Smooth muscle cell (in vitro differentiated cells): ENCODE measurements around the gene LONP2. TPM values are rescaled to one million over a fixed set of nuclear protein-coding genes. Genes with fewer than 3 reads are reported as not detected.

Source experiments
- DNase-seq: peaks from one replicate; lab custom pipeline; 2025; ENCODE audit not compliant: unreplicated experiment; lab: John Stamatoyannopoulos, UW
- H2AFZ ChIP-seq: fragments of 200-600 bp; sonication (generic); 2 replicates; pipeline ENCODE4 v1.6.0; 2016; ENCODE audit warnings: antibody characterized with exemption, low read depth, mild to moderate bottlenecking
- H3F3A ChIP-seq: fragments of 200-600 bp; sonication (generic); 2 replicates; pipeline ENCODE4 v1.6.0; 2017; ENCODE audit warnings: antibody characterized with exemption, low read depth
- H3K27ac ChIP-seq: fragments of 200-600 bp; sonication (generic); 2 replicates; pipeline ENCODE4 v1.5.1; 2016; ENCODE audit warnings: low read depth, mild to moderate bottlenecking
- H3K27me3 ChIP-seq: fragments of 200-600 bp; sonication (generic); 2 replicates; pipeline ENCODE4 v1.6.1; 2016; ENCODE audit warnings: low read depth, mild to moderate bottlenecking
- H3K36me3 ChIP-seq: fragments of 200-600 bp; sonication (generic); 2 replicates; pipeline ENCODE4 v1.5.1; 2016; ENCODE audit warnings: low read depth
- H3K4me1 ChIP-seq: fragments of 200-600 bp; sonication (generic); 2 replicates; pipeline ENCODE4 v1.5.1; 2016; ENCODE audit warnings: low read depth
- H3K4me2 ChIP-seq: fragments of 200-600 bp; sonication (generic); 2 replicates; pipeline ENCODE4 v1.6.0; 2016; ENCODE audit warnings: mild to moderate bottlenecking
- H3K4me3 ChIP-seq: fragments of 200-600 bp; sonication (generic); 2 replicates; pipeline ENCODE4 v1.5.1; 2016; ENCODE audit warnings: mild to moderate bottlenecking
- H3K79me2 ChIP-seq: fragments of 200-600 bp; sonication (generic); 2 replicates; pipeline ENCODE4 v1.6.0; 2016; ENCODE audit warnings: low read depth, mild to moderate bottlenecking
- H3K9ac ChIP-seq: fragments of 200-600 bp; sonication (generic); 2 replicates; pipeline ENCODE4 v1.6.0; 2016; ENCODE audit warnings: low read depth
- H3K9me3 ChIP-seq: fragments of 200-600 bp; sonication (generic); replicated peaks from 2 replicates; pipeline ENCODE4 v1.5.1; 2016; ENCODE audit warnings: low read depth
- H4K20me1 ChIP-seq: fragments of 200-600 bp; sonication (generic); 2 replicates; pipeline ENCODE4 v1.6.0; 2016; ENCODE audit warnings: low read depth
- CTCF ChIP-seq: fragments of 200-600 bp; sonication (generic); IDR thresholded peaks from 2 replicates; pipeline ENCODE4 v1.5.1; 2017; ENCODE audit warnings: borderline replicate concordance, mild to moderate bottlenecking, antibody characterized with exemption; ENCODE audit not compliant: insufficient read depth, poor library complexity, severe bottlenecking
- WGBS: methylation state at CpG from one replicate; pipeline ENCODE4 v1.1.7; 2016; ENCODE audit warnings: low lambda C conversion rate; 5-methylcytosine and 5-hydroxymethylcytosine counted together
- polyA plus RNA-seq: library from polyadenylated mRNA; unstranded; fragments of >200 nt; fragmentation: Nextera tagmentation; extraction: Ambion mirVana; gene quantifications from 2 replicates; pipeline ENCODE4 v1.2.1, GENCODE V29; 2016
- total RNA-seq: library from RNA; depleted of rRNA; stranded (reverse); fragments of >200 nt; gene quantifications from 2 replicates; pipeline ENCODE4 v1.2.3, GENCODE V29; 2014

The LONP2 gene
- total and polyA plus RNA-seq, 2 experiments from 2014 or later, result 30.4 to 37.4 TPM

- 88% methylated on average over 6 of the region's 6 CpGs for WGBS
- Histone ChIP-seq H3K4me1 (no peaks in the 10 kb centered on the region), H3K27ac (no peak overlapping the region), H2AFZ (no peak overlapping the region), H3K9ac (no peak overlapping the region), H3K79me2 (no peaks in the 10 kb centered on the region), H3K4me3 (no peak overlapping the region), H3K9me3 (no peaks in the 10 kb centered on the region), H3K4me2 (no peak overlapping the region), H3K27me3 (no peaks in the 10 kb centered on the region), H3F3A (no peaks in the 10 kb centered on the region), H3K36me3 (no peaks in the 10 kb centered on the region), H4K20me1 (no peaks in the 10 kb centered on the region)
- TF ChIP-seq CTCF, result no peak
- DNase-seq, result no peak
These were observed 42.4 kb upstream of the LONP2 start for GRCh38 chr16:48201515-48202201.

- WGBS, result 90% methylated on average over 8 of the region's 8 CpGs
- no peak for DNase-seq
- no peaks in the 10 kb centered on the region for H3K9me3 ChIP-seq
- H2AFZ ChIP-seq, result no peak overlapping the region
- no peak overlapping the region for H3K9ac ChIP-seq
- no peak overlapping the region for H3K27ac ChIP-seq
- no peaks in the 10 kb centered on the region for H3K36me3 ChIP-seq
- no peaks in the 10 kb centered on the region for H4K20me1 ChIP-seq
- H3K4me1 ChIP-seq, result no peaks in the 10 kb centered on the region
- no peak overlapping the region for H3K4me2 ChIP-seq
- TF ChIP-seq CTCF, result no peak
- no peaks in the 10 kb centered on the region for H3F3A ChIP-seq
- no peaks in the 10 kb centered on the region for H3K79me2 ChIP-seq
- peaks cover 6% of the 10 kb centered on the region for H3K27me3 ChIP-seq
- no peak overlapping the region for H3K4me3 ChIP-seq
These were observed 39.9 kb upstream of the LONP2 start for GRCh38 chr16:48203974-48204824.

- no peak overlapping the region for H3K4me2 ChIP-seq
- H3K4me1 ChIP-seq, result no peaks in the 10 kb centered on the region
- H2AFZ ChIP-seq, result no peak overlapping the region
- no peaks in the 10 kb centered on the region for H3F3A ChIP-seq
- no peak overlapping the region for H3K4me3 ChIP-seq
- no peak for TF ChIP-seq CTCF
- H3K27me3 ChIP-seq, result peaks cover 6% of the 10 kb centered on the region
- H4K20me1 ChIP-seq, result no peaks in the 10 kb centered on the region
- WGBS, result 94% methylated on average over 6 of the region's 6 CpGs
- no peaks in the 10 kb centered on the region for H3K79me2 ChIP-seq
- no peaks in the 10 kb centered on the region for H3K9me3 ChIP-seq
- no peak overlapping the region for H3K27ac ChIP-seq
- DNase-seq, result no peak
- no peak overlapping the region for H3K9ac ChIP-seq
- no peaks in the 10 kb centered on the region for H3K36me3 ChIP-seq
These were observed 39.3 kb upstream of the LONP2 start for GRCh38 chr16:48204825-48205151.
